Mesodermal cell (in vitro differentiated cells): ENCODE data around the gene DACT2.

ENCODE experiments used
- H3K27ac ChIP-seq: 2 replicates; pipeline ENCODE4 v1.7.0; 2013; ENCODE audit warnings: mild to moderate bottlenecking, low read depth, low read length, moderate library complexity; ENCODE audit not compliant: severe bottlenecking
- H3K36me3 ChIP-seq: 2 replicates; pipeline ENCODE4 v1.7.1; 2013; ENCODE audit warnings: mild to moderate bottlenecking, low read length, moderate library complexity; ENCODE audit not compliant: control insufficient read depth, insufficient read depth
- H3K4me1 ChIP-seq: one replicate; pipeline ENCODE4 v1.7.1; 2013; ENCODE audit warnings: mild to moderate bottlenecking, low read length; ENCODE audit not compliant: insufficient read depth, control insufficient read depth, poor library complexity, severe bottlenecking
- H3K4me3 ChIP-seq: 2 replicates; pipeline ENCODE4 v1.7.0; 2013; ENCODE audit warnings: low read length, control low read depth, mild to moderate bottlenecking; ENCODE audit not compliant: insufficient read depth, poor library complexity, severe bottlenecking; ENCODE audit errors: extremely low read depth
- H3K9me3 ChIP-seq: 2 replicates; pipeline ENCODE4 v1.7.1; 2013; ENCODE audit warnings: mild to moderate bottlenecking, low read length, moderate library complexity; ENCODE audit not compliant: control insufficient read depth
- WGBS, 2 experiments: methylation state at CpG; one replicate each; pipeline ENCODE4 v1.1.5; 2013; ENCODE audit warnings: missing lambda C conversion rate in 2 of 2; ENCODE audit not compliant: insufficient coverage in 2 of 2; 5-methylcytosine and 5-hydroxymethylcytosine counted together

DACT2 gene

GRCh38 chr6:168340819-168341218 is 21.2 kb upstream of the DACT2 start:
- H3K27ac ChIP-seq, result no peak overlapping the region
- no peaks in the 10 kb centered on the region for H3K4me1 ChIP-seq
- no peaks in the 10 kb centered on the region for H3K36me3 ChIP-seq
- WGBS, 2 experiments, result 84 to 89% methylated on average over 8 to 9 of the region's 10 CpGs
- no peak overlapping the region for H3K4me3 ChIP-seq
- H3K9me3 ChIP-seq, result no peaks in the 10 kb centered on the region

GRCh38 chr6:168338777-168339176 is 19.2 kb upstream of the DACT2 start:
- Histone ChIP-seq H3K36me3 (no peaks in the 10 kb centered on the region), H3K27ac (no peak overlapping the region), H3K4me3 (no peak overlapping the region), H3K9me3 (no peaks in the 10 kb centered on the region), H3K4me1 (no peaks in the 10 kb centered on the region)
- 87% methylated on average over 3 of the region's 7 CpGs; no CpG with 5 or more reads in 1 of the 2 experiments for WGBS, 2 experiments

GRCh38 chr6:168336967-168337366 is 17.4 kb upstream of the DACT2 start:
- no peaks in the 10 kb centered on the region for H3K9me3 ChIP-seq
- no peak overlapping the region for H3K27ac ChIP-seq
- H3K4me3 ChIP-seq, result no peak overlapping the region
- 73% methylated on average over 1 of the region's 4 CpGs; no CpG with 5 or more reads in 1 of the 2 experiments for WGBS, 2 experiments
- no peaks in the 10 kb centered on the region for H3K36me3 ChIP-seq
- no peaks in the 10 kb centered on the region for H3K4me1 ChIP-seq

- Histone ChIP-seq H3K9me3 (no peaks in the 10 kb centered on the region), H3K4me3 (no peak overlapping the region), H3K27ac (no peak overlapping the region), H3K4me1 (no peaks in the 10 kb centered on the region), H3K36me3 (no peaks in the 10 kb centered on the region)
- 89 to 95% methylated on average over 1 to 6 of the region's 9 CpGs for WGBS, 2 experiments
Observed at GRCh38 chr6:168333989-168334388, 14.4 kb upstream of the DACT2 start.

GRCh38 chr6:168333491-168333890 is 13.9 kb upstream of the DACT2 start:
- Histone ChIP-seq H3K9me3 (no peaks in the 10 kb centered on the region), H3K36me3 (no peaks in the 10 kb centered on the region), H3K4me1 (no peaks in the 10 kb centered on the region), H3K4me3 (no peak overlapping the region), H3K27ac (no peak overlapping the region)
- WGBS, 2 experiments, result 67 to 73% methylated on average over 4 to 5 of the region's 9 CpGs

GRCh38 chr6:168333039-168333438 is 13.5 kb upstream of the DACT2 start:
- no peak overlapping the region for H3K4me3 ChIP-seq
- no peaks in the 10 kb centered on the region for H3K36me3 ChIP-seq
- 62 to 71% methylated on average over 3 to 4 of the region's 5 CpGs for WGBS, 2 experiments
- no peaks in the 10 kb centered on the region for H3K4me1 ChIP-seq
- H3K9me3 ChIP-seq, result no peaks in the 10 kb centered on the region
- H3K27ac ChIP-seq, result no peak overlapping the region

- Histone ChIP-seq H3K36me3 (no peaks in the 10 kb centered on the region), H3K9me3 (no peaks in the 10 kb centered on the region), H3K4me1 (no peaks in the 10 kb centered on the region), H3K4me3 (no peak overlapping the region), H3K27ac (no peak overlapping the region)
- 29 to 39% methylated on average over 10 to 11 of the region's 13 CpGs for WGBS, 2 experiments
Observed at GRCh38 chr6:168332020-168332419, 12.4 kb upstream of the DACT2 start.

- H3K36me3 ChIP-seq, result no peaks in the 10 kb centered on the region
- 69 to 100% methylated on average over 1 to 2 of the region's 4 CpGs for WGBS, 2 experiments
- H3K4me1 ChIP-seq, result no peaks in the 10 kb centered on the region
- H3K9me3 ChIP-seq, result no peaks in the 10 kb centered on the region
- no peak overlapping the region for H3K27ac ChIP-seq
- H3K4me3 ChIP-seq, result no peak overlapping the region
Observed at GRCh38 chr6:168331058-168331457, 11.5 kb upstream of the DACT2 start.

GRCh38 chr6:168330403-168330802 is 10.8 kb upstream of the DACT2 start:
- no peak overlapping the region for H3K27ac ChIP-seq
- WGBS, 2 experiments, result 89 to 93% methylated on average over 4 to 5 of the region's 10 CpGs
- no peaks in the 10 kb centered on the region for H3K9me3 ChIP-seq
- no peak overlapping the region for H3K4me3 ChIP-seq
- H3K4me1 ChIP-seq, result no peaks in the 10 kb centered on the region
- no peaks in the 10 kb centered on the region for H3K36me3 ChIP-seq

GRCh38 chr6:168328086-168328485 is 8.5 kb upstream of the DACT2 start:
- WGBS, 2 experiments, result 89 to 90% methylated on average over 2 to 3 of the region's 4 CpGs
- Histone ChIP-seq H3K36me3 (no peaks in the 10 kb centered on the region), H3K9me3 (no peaks in the 10 kb centered on the region), H3K27ac (no peak overlapping the region), H3K4me1 (no peaks in the 10 kb centered on the region), H3K4me3 (no peak overlapping the region)

- WGBS, 2 experiments, result 68 to 72% methylated on average over 8 to 10 of the region's 12 CpGs
- Histone ChIP-seq H3K9me3 (peaks cover under 1% of the 10 kb centered on the region), H3K27ac (peak overlapping the region; percentile 83), H3K4me3 (no peak overlapping the region), H3K4me1 (no peaks in the 10 kb centered on the region), H3K36me3 (no peaks in the 10 kb centered on the region)
Observed at GRCh38 chr6:168326294-168327261, 7.0 kb upstream of the DACT2 start.
